Fibroblast of lung (primary cell): ENCODE measurements around the gene CTBP2. TPM values are rescaled to one million over a fixed set of nuclear protein-coding genes. Genes with fewer than 3 reads are reported as not detected.

Source experiments
- DNase-seq, 2 donors: peaks; one replicate each; pipeline versions ENCODE4 v3.0.0 to v3.0.0-alpha.2; 2010; ENCODE audit warnings: low read depth in 2 of 2
- H2AFZ ChIP-seq: 2 replicates; pipeline ENCODE4 v1.5.1; 2012; ENCODE audit warnings: low read length, control low read depth, inconsistent platforms
- H3K27ac ChIP-seq: 2 replicates; pipeline ENCODE4 v1.5.1; 2011; ENCODE audit warnings: low read length, control low read depth; ENCODE audit not compliant: insufficient read depth
- H3K27me3 ChIP-seq: 2 replicates; pipeline ENCODE4 v1.5.1; 2011; ENCODE audit warnings: mild to moderate bottlenecking, low read length; ENCODE audit not compliant: control insufficient read depth, insufficient read depth
- H3K36me3 ChIP-seq: 2 replicates; pipeline ENCODE4 v1.5.1; 2011; ENCODE audit warnings: low read length; ENCODE audit not compliant: control insufficient read depth, insufficient read depth
- H3K4me1 ChIP-seq: 2 replicates; pipeline ENCODE4 v1.5.1; 2011; ENCODE audit warnings: low read length; ENCODE audit not compliant: control insufficient read depth, insufficient read depth; ENCODE audit errors: extremely low read depth
- H3K4me2 ChIP-seq: 2 replicates; pipeline ENCODE4 v1.5.1; 2011; ENCODE audit warnings: low read length, control low read depth; ENCODE audit not compliant: insufficient read depth; ENCODE audit errors: extremely low read depth
- H3K4me3 ChIP-seq, 4 experiments: fragments of 200-600 bp in 1 of 4; sonication (generic) in 1 of 4; replicated peaks in 1 of 4; 2 replicates each; pipeline ENCODE4 v1.5.1; 2011 to 2016; ENCODE audit warnings: low read length in 4 of 4, low read depth in 3 of 4, mild to moderate bottlenecking in 3 of 4, control low read depth in 2 of 4, inconsistent platforms in 1 of 4, mixed read lengths in 1 of 4; ENCODE audit not compliant: insufficient read depth in 1 of 4; ENCODE audit errors: control extremely low read depth in 1 of 4
- H3K79me2 ChIP-seq: 2 replicates; pipeline ENCODE4 v1.5.1; 2012; ENCODE audit warnings: mild to moderate bottlenecking, low read length, inconsistent platforms; ENCODE audit not compliant: control insufficient read depth, insufficient read depth
- H3K9ac ChIP-seq: 2 replicates; pipeline ENCODE4 v1.5.1; 2011; ENCODE audit warnings: mild to moderate bottlenecking, low read length, control low read depth; ENCODE audit not compliant: insufficient read depth
- H3K9me3 ChIP-seq: 2 replicates; pipeline ENCODE4 v1.5.1; 2012; ENCODE audit warnings: low read depth, low read length; ENCODE audit not compliant: control insufficient read depth, insufficient read depth
- H4K20me1 ChIP-seq: 2 replicates; pipeline ENCODE4 v1.5.1; 2011; ENCODE audit warnings: low read length; ENCODE audit not compliant: control insufficient read depth, insufficient read depth; ENCODE audit errors: extremely low read depth
- EZH2 ChIP-seq: IDR thresholded peaks from 2 replicates; pipeline ENCODE4 v1.5.1; 2012; ENCODE audit warnings: low read length, control low read depth, mild to moderate bottlenecking; ENCODE audit errors: missing control alignments
- polyA plus RNA-seq, 2 donors: library from polyadenylated mRNA; depleted of rRNA in 1 of 2; stranded (reverse) in 1 of 2; unstranded in 1 of 2; fragments of >200 nt; gene quantifications; 2 replicates each; pipeline ENCODE4 v1.2.1, GENCODE V29; 2011 to 2012; ENCODE audit warnings: missing spikeins in 1 of 2
- total RNA-seq: library from RNA; depleted of rRNA; stranded (reverse); fragments of >200 nt; gene quantifications from 2 replicates; pipeline ENCODE4 v1.2.1, GENCODE V29; 2014
- TF ChIP-seq, protein P1 (sequence below), 2 donors: IDR thresholded peaks in 1 of 2; conservative IDR thresholded peaks in 1 of 2; 1 replicate in 1 of 2; 2 replicates in 1 of 2; pipeline ENCODE4 v1.5.1; 2011 to 2012; ENCODE audit warnings: low read length in 2 of 2, control low read depth in 1 of 2, inconsistent platforms in 1 of 2, low read depth in 1 of 2, mild to moderate bottlenecking in 1 of 2

The CTBP2 gene
- total and polyA plus RNA-seq, 2 donors (not counting 1 experiment from before 2014, with no cell fraction given): 72.1 to 73.3 TPM

DNA sequence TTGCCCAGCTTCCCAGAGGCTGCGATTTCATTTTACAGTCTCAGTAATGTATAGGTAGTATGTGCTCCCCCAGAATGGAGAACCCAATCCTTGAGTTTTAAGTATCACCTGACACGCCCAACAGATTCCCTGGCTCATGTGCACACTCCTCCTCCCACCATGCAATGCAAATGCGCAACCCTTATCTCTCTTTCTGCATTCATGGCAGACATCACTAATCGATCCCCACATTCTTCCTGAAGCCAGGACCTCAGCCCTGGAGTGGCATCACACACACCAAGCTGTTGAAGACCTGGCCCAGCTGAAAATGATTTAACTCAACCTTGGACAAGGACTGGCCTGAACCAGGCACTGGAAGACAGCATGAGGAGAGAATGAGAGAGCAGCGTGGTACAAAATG is 150.0 kb downstream of the CTBP2 start:
- peaks cover 4% of the 10 kb centered on the region for H4K20me1 ChIP-seq
- TF ChIP-seq EZH2: no peak
- TF ChIP-seq, protein P1, sequence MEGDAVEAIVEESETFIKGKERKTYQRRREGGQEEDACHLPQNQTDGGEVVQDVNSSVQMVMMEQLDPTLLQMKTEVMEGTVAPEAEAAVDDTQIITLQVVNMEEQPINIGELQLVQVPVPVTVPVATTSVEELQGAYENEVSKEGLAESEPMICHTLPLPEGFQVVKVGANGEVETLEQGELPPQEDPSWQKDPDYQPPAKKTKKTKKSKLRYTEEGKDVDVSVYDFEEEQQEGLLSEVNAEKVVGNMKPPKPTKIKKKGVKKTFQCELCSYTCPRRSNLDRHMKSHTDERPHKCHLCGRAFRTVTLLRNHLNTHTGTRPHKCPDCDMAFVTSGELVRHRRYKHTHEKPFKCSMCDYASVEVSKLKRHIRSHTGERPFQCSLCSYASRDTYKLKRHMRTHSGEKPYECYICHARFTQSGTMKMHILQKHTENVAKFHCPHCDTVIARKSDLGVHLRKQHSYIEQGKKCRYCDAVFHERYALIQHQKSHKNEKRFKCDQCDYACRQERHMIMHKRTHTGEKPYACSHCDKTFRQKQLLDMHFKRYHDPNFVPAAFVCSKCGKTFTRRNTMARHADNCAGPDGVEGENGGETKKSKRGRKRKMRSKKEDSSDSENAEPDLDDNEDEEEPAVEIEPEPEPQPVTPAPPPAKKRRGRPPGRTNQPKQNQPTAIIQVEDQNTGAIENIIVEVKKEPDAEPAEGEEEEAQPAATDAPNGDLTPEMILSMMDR (conservative IDR thresholded peaks at IDR 0.05 in 1 of 2, IDR thresholded peaks at IDR 0.05 in 1 of 2; ENCODE audit: low read depth in 1 of 2, low read length in 2 of 2): no peak
- no peak for DNase-seq
- H3K4me2 ChIP-seq: no peak overlapping the region
- no peaks in the 10 kb centered on the region for H3K9me3 ChIP-seq
- no peak overlapping the region for H2AFZ ChIP-seq
- peaks cover 23% of the 10 kb centered on the region for H3K4me1 ChIP-seq
- peaks cover 47% of the 10 kb centered on the region for H3K79me2 ChIP-seq
- H3K4me3 ChIP-seq: no peak overlapping the region
- no peak overlapping the region for H3K9ac ChIP-seq
- no peak overlapping the region for H3K27ac ChIP-seq
- peaks cover 4% of the 10 kb centered on the region for H3K36me3 ChIP-seq
- no peaks in the 10 kb centered on the region for H3K27me3 ChIP-seq

DNA sequence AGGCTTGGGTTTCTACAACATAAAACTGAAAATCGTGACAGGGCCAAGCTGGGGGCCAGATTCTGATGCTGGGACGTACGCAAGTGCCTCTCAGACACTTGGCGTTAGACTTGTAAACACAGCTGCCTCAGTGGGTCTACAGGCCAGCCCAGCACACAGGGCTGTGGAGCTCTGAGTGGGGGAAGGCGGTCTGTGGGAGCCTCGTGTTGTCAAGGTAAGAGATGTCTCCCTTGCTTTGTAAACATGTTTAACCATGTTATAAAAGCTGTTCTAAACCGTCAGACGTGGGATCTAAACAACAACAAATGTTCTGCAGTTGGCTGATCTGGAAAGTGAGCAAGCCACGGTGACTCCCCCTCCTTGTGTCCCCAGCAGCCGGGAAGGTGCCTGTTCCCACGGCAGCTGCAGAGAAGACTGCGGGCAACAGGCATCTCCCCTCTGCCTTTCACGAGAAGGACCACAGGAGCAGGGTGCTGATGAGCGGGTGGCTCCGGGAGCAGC is 150.7 kb downstream of the CTBP2 start:
- Histone ChIP-seq H4K20me1 (peaks cover 4% of the 10 kb centered on the region), H3K4me3 (no peak overlapping the region), H3K36me3 (peaks cover 4% of the 10 kb centered on the region), H3K9me3 (no peaks in the 10 kb centered on the region), H3K27me3 (no peaks in the 10 kb centered on the region), H3K27ac (no peak overlapping the region), H3K79me2 (peaks cover 49% of the 10 kb centered on the region), H3K4me1 (peaks cover 17% of the 10 kb centered on the region), H3K9ac (no peak overlapping the region), H2AFZ (no peak overlapping the region), H3K4me2 (no peak overlapping the region)
- no peak for TF ChIP-seq EZH2
- TF ChIP-seq, protein P1 (conservative IDR thresholded peaks at IDR 0.05 in 1 of 2, IDR thresholded peaks at IDR 0.05 in 1 of 2; ENCODE audit: low read depth in 1 of 2, low read length in 2 of 2): no peak
- no peak for DNase-seq

DNA sequence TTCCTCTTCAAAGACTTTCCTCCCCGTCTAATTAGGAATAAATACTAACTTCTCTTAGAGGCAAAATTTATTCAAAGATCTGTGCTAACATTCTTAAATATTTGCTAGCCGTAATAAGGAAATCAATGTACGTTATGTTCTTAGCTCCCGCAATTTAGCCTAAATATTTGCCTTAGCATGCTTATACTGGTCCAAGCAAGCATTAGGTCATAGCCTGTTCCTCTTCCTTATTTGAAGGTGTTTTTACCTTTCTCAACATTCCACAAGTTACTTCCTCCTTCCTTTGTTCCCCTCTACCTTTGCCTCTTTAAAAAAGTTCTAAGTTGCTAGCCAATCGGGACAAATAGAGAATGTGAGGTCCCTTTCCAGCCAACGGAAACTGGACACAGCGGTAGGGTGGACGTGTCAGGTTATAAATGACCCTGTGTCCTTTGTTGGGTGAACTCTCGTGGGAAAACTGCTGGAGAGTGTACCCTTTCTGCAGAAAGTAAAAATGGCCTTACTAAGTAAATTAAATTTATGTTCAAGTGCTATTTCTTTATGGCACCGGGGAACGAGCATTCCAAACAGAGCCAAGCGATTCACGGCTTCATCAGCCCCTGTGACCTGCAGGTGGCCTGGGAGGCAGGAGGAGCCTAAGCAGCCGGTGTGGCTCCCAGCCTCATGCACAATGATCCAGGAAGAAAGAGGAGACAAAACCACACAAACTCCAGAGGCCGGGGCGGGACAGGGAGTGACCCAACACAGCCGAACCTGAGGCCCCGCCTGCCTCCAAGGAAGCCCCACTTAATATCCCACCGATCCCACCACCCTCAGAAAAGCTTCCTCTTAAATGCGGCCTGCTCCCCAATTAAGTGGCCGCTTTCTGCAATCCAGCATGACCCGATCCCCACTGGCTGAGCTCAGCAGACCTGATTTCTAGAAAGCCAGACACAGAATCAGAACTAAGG is 151.4 kb downstream of the CTBP2 start:
- Histone ChIP-seq H3K4me1 (peaks cover 17% of the 10 kb centered on the region), H3K27ac (no peak overlapping the region), H3K9me3 (no peaks in the 10 kb centered on the region), H3K27me3 (no peaks in the 10 kb centered on the region), H3K4me2 (no peak overlapping the region), H3K36me3 (peaks cover 4% of the 10 kb centered on the region), H2AFZ (no peak overlapping the region), H4K20me1 (peaks cover 4% of the 10 kb centered on the region), H3K9ac (no peak overlapping the region), H3K4me3 (no peak overlapping the region), H3K79me2 (peaks cover 54% of the 10 kb centered on the region)
- DNase-seq: no peak
- TF ChIP-seq, protein P1 (conservative IDR thresholded peaks at IDR 0.05 in 1 of 2, IDR thresholded peaks at IDR 0.05 in 1 of 2; ENCODE audit: low read depth in 1 of 2, low read length in 2 of 2): no peak
- TF ChIP-seq EZH2: no peak
